D721Med (cell line): ENCODE results near the gene TTC38.

Experiments
- DNase-seq: peaks from one replicate; pipeline ENCODE4 v3.0.0; 2011; ENCODE audit warnings: low spot score; ENCODE audit not compliant: insufficient read length
- FAIRE-seq: peaks from 2 replicates; lab custom pipeline; 2011; peaks lifted over from hg19 to GRCh38; lab: Jason Lieb, UNC
- CTCF ChIP-seq: IDR thresholded peaks from 2 replicates; pipeline ENCODE4 v1.5.1; 2012; ENCODE audit warnings: mild to moderate bottlenecking, control low read depth; ENCODE audit not compliant: insufficient read depth; ENCODE audit errors: missing control alignments

The TTC38 gene

DNA sequence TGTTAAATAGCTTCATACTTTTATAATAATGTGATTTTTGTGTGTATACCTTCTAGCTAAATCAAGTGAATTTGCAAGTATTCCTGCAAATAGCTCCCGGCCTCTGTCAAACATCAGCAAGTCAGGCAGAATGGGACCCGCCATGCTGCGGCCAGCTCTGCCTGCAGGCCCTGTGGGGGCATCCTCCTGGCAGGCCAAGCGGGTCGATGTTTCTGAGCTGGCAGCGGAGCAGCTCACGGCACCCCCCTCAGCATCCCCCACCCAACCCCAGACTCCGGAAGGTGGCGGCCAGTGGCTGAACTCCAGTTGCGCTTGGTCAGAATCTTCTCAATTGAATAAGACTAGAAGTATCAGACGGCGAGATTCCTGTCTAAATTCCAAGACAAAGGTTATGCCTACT, 48.2 kb downstream of the TTC38 start:
- no peak for FAIRE-seq

GRCh38 chr22:46317646-46318045, 49.8 kb downstream of the TTC38 start:
- no peak for FAIRE-seq
- DNase-seq, result no peak
- TF ChIP-seq CTCF, result no peak

More for the DNA sequence above, 48.2 kb downstream of the TTC38 start:
- no peak for TF ChIP-seq CTCF
- no peak for DNase-seq

- TF ChIP-seq CTCF, result no peak
- DNase-seq (no peak), FAIRE-seq (no peak)
These were observed 50.8 kb downstream of the TTC38 start for GRCh38 chr22:46318576-46318975.

DNA sequence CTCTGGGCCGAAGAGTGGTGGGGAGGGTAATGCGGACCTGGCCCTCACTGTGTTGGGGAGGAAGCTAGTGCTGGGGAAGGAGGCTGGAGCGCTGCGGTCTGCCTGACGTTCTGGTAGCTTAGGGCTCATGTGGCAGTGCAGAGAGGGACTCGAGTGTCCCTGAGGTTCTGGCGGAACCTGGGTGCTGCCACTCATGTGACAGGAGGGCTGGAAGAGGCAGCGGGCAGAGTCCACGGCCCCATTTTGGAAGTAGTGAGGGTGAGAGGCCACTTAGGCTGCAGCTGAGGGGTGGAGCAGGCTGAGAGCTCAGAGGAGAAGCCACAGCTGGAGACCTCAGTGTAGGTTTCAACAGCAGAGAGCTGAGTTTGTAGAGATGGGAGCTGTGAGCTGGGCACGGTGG, 51.5 kb downstream of the TTC38 start:
- FAIRE-seq (no peak), DNase-seq (no peak)
- TF ChIP-seq CTCF, result no peak

DNA sequence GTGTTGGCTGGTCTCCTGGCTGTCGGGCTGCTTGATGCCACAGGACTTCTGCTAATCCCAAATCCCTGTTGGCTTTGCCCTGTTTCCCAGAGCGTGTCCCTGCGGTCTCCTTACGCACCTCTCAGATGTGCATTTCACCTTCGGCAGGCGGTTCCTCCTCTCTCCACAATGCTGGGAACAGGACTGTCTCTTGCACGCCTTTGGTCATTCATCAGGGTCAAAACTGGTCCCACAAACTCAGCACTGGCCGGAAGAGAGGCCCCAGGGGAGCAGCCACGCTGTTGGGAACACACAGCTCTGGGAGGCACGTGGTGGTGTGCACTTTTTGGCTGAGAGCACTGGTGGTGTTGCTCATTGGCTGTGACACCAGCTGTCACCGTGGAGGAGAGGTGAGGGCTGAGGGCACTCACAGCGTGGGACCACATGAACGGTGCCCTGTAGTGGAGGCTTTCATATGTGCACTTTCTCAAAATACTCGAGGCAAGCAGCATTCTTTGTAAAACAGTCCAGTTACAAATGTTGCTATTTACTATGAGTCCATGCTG, 52.4 kb downstream of the TTC38 start:
- DNase-seq, result no peak
- no peak for FAIRE-seq
- no peak for TF ChIP-seq CTCF

- DNase-seq (no peak), FAIRE-seq (no peak)
- no peak for TF ChIP-seq CTCF
These were observed 53.0 kb downstream of the TTC38 start for GRCh38 chr22:46320716-46321386.

DNA sequence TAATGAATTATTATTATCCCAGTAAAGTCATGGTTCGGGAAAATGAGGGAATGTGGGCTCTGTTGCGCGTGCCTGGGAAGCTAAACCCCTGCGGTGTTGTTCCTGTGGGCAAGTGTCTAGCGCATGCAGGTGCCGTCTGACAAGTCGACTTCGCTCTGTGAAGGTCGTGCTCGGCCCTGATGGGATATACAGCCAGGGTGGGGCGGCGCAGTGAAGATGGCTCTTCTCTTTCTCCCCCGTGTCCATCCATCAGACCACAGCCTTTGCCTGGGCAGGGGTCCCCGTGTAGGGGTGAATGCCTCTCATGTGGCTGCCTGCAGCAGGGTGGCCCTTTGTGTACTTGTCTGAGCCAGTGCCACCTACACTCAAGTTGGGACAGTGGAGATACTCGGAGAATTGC, 54.9 kb downstream of the TTC38 start:
- no peak for TF ChIP-seq CTCF
- FAIRE-seq (no peak), DNase-seq (no peak)
